ENCODE results near the gene CDC73.

The CDC73 gene

DNA sequence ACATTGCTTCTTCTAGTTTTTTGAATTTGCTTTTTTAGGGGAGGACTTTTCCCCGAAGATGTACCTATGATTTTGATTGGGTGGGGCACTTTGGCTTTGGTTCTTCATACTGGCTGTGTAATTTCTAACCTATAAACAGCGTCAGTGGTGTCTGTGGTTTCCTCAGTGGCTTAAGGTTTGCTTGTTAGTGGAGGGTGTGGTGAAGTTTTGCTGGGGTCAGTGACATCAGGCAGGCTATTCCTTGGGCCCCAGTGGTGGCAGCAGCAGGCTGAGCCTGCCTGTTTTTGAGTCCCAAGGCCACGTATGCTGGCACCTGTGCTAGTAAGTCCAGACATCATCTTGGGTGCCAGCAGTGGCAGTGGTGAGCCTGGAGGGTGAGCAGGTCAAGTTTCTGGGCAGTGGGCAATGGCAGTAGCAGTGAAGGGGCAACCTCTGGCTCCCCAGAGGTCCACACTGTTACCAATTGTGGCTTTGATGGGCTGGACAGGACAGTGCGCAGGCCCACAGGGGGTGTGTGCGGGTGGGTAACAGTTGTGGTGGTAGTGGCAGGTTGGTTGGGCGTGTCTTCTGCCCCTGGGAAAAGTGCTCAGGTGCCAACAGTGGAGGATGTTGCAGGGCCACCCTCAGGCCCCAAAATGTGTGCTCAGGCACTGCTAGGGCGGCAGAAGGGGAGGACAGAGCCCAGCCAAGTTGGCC lies 119.4 kb downstream of the CDC73 start:
- no peak for DNase-seq (ENCODE audit: low read depth)
- H3K4me3 ChIP-seq (ENCODE audit: low read length) = no peak overlapping the region
- TF ChIP-seq CTCF (conservative IDR thresholded peaks at IDR 0.05; ENCODE audit: low read depth, low read length) = no peak

DNA sequence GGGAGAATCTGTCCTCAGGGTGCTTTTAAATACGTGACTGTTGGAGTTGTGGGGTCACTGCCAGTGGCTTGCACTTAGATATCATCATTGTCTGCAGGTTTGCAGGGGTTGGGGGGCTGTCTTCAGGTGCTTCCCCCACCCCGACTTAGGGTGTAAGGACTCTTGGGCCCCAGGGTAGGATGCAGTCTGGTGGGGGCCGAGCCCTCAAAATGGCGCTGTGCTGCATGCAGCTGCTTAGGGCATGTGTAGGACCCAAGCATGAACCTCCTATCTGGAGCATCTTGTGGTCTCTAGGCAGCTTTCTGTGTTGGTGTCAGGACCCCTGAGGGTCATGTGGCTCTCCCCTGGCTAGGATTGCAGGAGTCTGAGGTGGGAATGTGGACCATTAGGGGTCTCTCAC lies 120.2 kb downstream of the CDC73 start:
- no peak for DNase-seq (ENCODE audit: low read depth)
- TF ChIP-seq CTCF (conservative IDR thresholded peaks at IDR 0.05; ENCODE audit: low read depth, low read length) = no peak
- no peak overlapping the region for H3K4me3 ChIP-seq (ENCODE audit: low read length)

DNA sequence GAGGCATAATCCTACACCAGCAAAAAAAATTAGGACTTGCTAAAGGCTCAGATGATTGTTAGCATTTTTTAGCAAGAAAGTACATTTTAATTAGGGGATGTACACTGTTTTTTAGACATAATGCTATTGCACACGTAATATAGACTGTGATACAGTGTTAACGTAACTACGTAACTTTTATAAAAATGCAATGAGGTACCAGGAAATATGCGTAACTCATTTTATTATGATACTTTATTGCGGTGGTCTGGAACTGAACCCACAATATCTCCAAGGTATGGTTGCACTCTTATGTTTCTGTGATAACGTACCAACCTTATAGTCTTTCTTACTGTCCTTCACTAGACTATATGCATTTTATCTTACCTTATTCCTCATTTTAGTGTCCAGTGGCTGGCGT lies 127.4 kb downstream of the CDC73 start:
- no peak overlapping the region for H3K4me3 ChIP-seq (ENCODE audit: low read length)
- DNase-seq (ENCODE audit: low read depth) = no peak
- no peak for TF ChIP-seq CTCF (conservative IDR thresholded peaks at IDR 0.05; ENCODE audit: low read depth, low read length)

GRCh38 chr1:193251950-193252349 lies 130.1 kb downstream of the CDC73 start:
- H3K4me3 ChIP-seq (ENCODE audit: low read length) = no peak overlapping the region
- DNase-seq (ENCODE audit: low read depth) = no peak
- no peak for TF ChIP-seq CTCF (conservative IDR thresholded peaks at IDR 0.05; ENCODE audit: low read depth, low read length)

GRCh38 chr1:193256019-193256418 lies 134.2 kb downstream of the CDC73 start:
- H3K4me3 ChIP-seq (ENCODE audit: low read length) = no peak overlapping the region
- no peak for TF ChIP-seq CTCF (conservative IDR thresholded peaks at IDR 0.05; ENCODE audit: low read depth, low read length)
- DNase-seq (ENCODE audit: low read depth) = no peak

GRCh38 chr1:193259636-193260035 lies 137.8 kb downstream of the CDC73 start:
- no peak for TF ChIP-seq CTCF (conservative IDR thresholded peaks at IDR 0.05; ENCODE audit: low read depth, low read length)
- DNase-seq (ENCODE audit: low read depth) = no peak
- H3K4me3 ChIP-seq (ENCODE audit: low read length) = no peak overlapping the region

DNA sequence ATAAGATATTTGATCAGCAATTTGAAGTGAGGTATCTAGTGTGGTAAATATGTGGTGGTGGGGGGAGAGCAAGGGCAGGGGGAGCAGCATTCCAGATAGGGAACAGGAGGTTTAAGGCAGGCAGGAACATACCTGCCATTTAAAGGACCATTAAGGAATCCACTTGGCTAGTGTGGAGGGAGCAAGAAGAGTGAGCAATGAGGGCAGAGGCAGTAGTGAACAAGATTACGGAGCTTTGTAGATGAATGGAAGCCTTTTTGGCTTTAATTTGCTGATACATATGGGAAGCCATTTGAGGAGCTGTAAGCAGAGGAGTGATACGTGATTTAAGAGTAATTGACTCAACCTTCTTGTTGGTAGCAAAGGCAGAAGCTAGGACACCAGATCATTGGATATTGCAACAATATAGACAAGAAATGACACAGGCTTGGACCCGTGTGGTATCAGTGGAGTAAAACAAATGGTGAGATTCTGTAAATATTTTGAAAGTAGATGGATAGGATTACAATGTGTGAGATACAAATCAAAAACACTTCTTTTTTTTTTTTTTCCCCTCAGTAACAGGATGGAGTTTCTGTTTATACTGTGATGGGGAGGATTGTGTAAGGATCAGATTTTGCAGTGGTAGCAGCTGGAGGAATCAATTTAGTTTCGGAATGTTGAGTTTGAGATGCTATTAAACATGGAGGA lies 138.4 kb downstream of the CDC73 start:
- DNase-seq (ENCODE audit: low read depth) = no peak
- TF ChIP-seq CTCF (conservative IDR thresholded peaks at IDR 0.05; ENCODE audit: low read depth, low read length) = no peak
- H3K4me3 ChIP-seq (ENCODE audit: low read length) = no peak overlapping the region
